GM23338 (cell line): ENCODE measurements around the gene TMEM200A. TPM values are rescaled to one million over a fixed set of nuclear protein-coding genes. Genes with fewer than 3 reads are reported as not detected.

Experiments
- ATAC-seq: fragments of 200-7000 bp; cut with Tn5 transposase; 3 replicates; pipeline ENCODE4 v1.9.1; 2020
- DNase-seq: peaks from one replicate; pipeline ENCODE4 v3.0.0-alpha.2; 2015; ENCODE audit warnings: low spot score
- H2AFZ ChIP-seq: fragments of 200-600 bp; sonication (generic); 2 replicates; pipeline ENCODE4 v1.8.0; 2016; ENCODE audit warnings: antibody characterized with exemption, mild to moderate bottlenecking, moderate library complexity
- H3F3A ChIP-seq: fragments of 200-600 bp; sonication (generic); replicated peaks from 2 replicates; pipeline ENCODE4 v1.8.0; 2017; ENCODE audit warnings: antibody characterized with exemption, mixed run types, low read depth
- H3K27ac ChIP-seq: fragments of 200-600 bp; sonication (generic); 2 replicates; pipeline ENCODE4 v1.6.1; 2016; ENCODE audit warnings: low read depth
- H3K27me3 ChIP-seq: fragments of 200-600 bp; sonication (generic); 2 replicates; pipeline ENCODE4 v1.8.0; 2016; ENCODE audit warnings: mild to moderate bottlenecking, mixed run types, moderate library complexity; ENCODE audit not compliant: insufficient read depth
- H3K36me3 ChIP-seq: fragments of 200-600 bp; sonication (generic); 2 replicates; pipeline ENCODE4 v1.8.0; 2016; ENCODE audit warnings: mild to moderate bottlenecking; ENCODE audit not compliant: insufficient read depth
- H3K4me1 ChIP-seq: fragments of 200-600 bp; sonication (generic); 2 replicates; pipeline ENCODE4 v1.8.0; 2016; ENCODE audit warnings: mild to moderate bottlenecking, moderate library complexity; ENCODE audit not compliant: insufficient read depth
- H3K4me2 ChIP-seq: fragments of 200-600 bp; sonication (generic); 2 replicates; pipeline ENCODE4 v1.7.1; 2017; ENCODE audit warnings: mixed run types
- H3K4me3 ChIP-seq: fragments of 200-600 bp; sonication (generic); 2 replicates; pipeline ENCODE4 v1.6.1; 2016; ENCODE audit warnings: mixed run types
- H3K79me2 ChIP-seq: fragments of 200-600 bp; sonication (generic); replicated peaks from 2 replicates; pipeline ENCODE4 v1.8.0; 2017; ENCODE audit warnings: mild to moderate bottlenecking; ENCODE audit not compliant: insufficient read depth
- H3K9me2 ChIP-seq: fragments of 200-600 bp; sonication (generic); 2 replicates; pipeline ENCODE4 v1.8.0; 2017; ENCODE audit not compliant: insufficient read depth
- H4K20me1 ChIP-seq: fragments of 200-600 bp; sonication (generic); replicated peaks from 2 replicates; pipeline ENCODE4 v1.8.0; 2017; ENCODE audit warnings: mild to moderate bottlenecking; ENCODE audit not compliant: insufficient read depth
- H3K27ac Mint-ChIP-seq: 2 replicates; pipeline ENCODE4 v1.8.0; 2020; ENCODE audit warnings: inconsistent platforms, mild to moderate bottlenecking, moderate library complexity, mixed read lengths
- H3K27me3 Mint-ChIP-seq: 3 replicates; pipeline ENCODE4 v1.8.0; 2022; ENCODE audit warnings: low read depth, mild to moderate bottlenecking, moderate library complexity, mixed read lengths, inconsistent platforms; ENCODE audit not compliant: insufficient read depth, poor library complexity
- H3K36me3 Mint-ChIP-seq: 3 replicates; pipeline ENCODE4 v1.8.0; 2021; ENCODE audit warnings: low read depth, mild to moderate bottlenecking, inconsistent platforms, moderate library complexity, mixed read lengths
- H3K4me1 Mint-ChIP-seq: 3 replicates; pipeline ENCODE4 v1.8.0; 2020; ENCODE audit warnings: mild to moderate bottlenecking, inconsistent platforms, mixed read lengths
- H3K4me3 Mint-ChIP-seq: 3 replicates; pipeline ENCODE4 v1.8.0; 2021; ENCODE audit warnings: moderate library complexity, mild to moderate bottlenecking, inconsistent platforms, mixed read lengths
- H3K9me3 Mint-ChIP-seq: 3 replicates; pipeline ENCODE4 v1.8.0; 2020; ENCODE audit warnings: moderate library complexity, mild to moderate bottlenecking, inconsistent platforms, mixed read lengths
- CREB1 ChIP-seq: fragments of 250-450 bp; sonication (Bioruptor Pico); IDR thresholded peaks from 2 replicates; pipeline ENCODE4 v1.5.0; 2020; ENCODE audit warnings: low read depth, mild to moderate bottlenecking, moderate library complexity
- NANOG ChIP-seq: IDR thresholded peaks from 2 replicates; pipeline ENCODE4 v1.6.1; 2016; ENCODE audit warnings: antibody characterized with exemption, borderline replicate concordance
- POLR2AphosphoS5 ChIP-seq: IDR thresholded peaks from 2 replicates; pipeline ENCODE4 v1.6.1; 2016; ENCODE audit warnings: antibody characterized with exemption, low read depth
- REST ChIP-seq: IDR thresholded peaks from one replicate; pipeline ENCODE4 v1.6.1; 2018; ENCODE audit warnings: antibody characterized with exemption; ENCODE audit not compliant: unreplicated experiment
- STAT1 ChIP-seq: IDR thresholded peaks from one replicate; pipeline ENCODE4 v1.6.1; 2016; ENCODE audit warnings: antibody characterized with exemption; ENCODE audit not compliant: unreplicated experiment
- ZNF331 ChIP-seq: fragments of 250-450 bp; sonication (Bioruptor Pico); IDR thresholded peaks from 2 replicates; pipeline ENCODE4 v1.5.0; 2020; ENCODE audit warnings: low read depth, mild to moderate bottlenecking, moderate library complexity
- polyA plus RNA-seq: library from polyadenylated mRNA; unstranded; fragments of >200 nt; fragmentation: Nextera tagmentation; extraction: Ambion mirVana; gene quantifications from 2 replicates; pipeline ENCODE4 v1.2.1, GENCODE V29; 2016
- total RNA-seq: library from RNA; depleted of rRNA; stranded (reverse); fragments of >200 nt; shearing (Covaris generic); gene quantifications from 2 replicates; pipeline ENCODE4 v1.2.3, GENCODE V29; 2014
- TF ChIP-seq, protein P1 (sequence below), 2 experiments: fragments of 200-600 bp in 1 of 2; sonication (generic) in 1 of 2; conservative IDR thresholded peaks; 2 replicates each; pipeline versions ENCODE4 v1.5.1 to v1.6.1; 2016 to 2017; ENCODE audit warnings: antibody characterized with exemption in 2 of 2, low read depth in 2 of 2, mild to moderate bottlenecking in 2 of 2, moderate library complexity in 1 of 2
- TF ChIP-seq, protein P2 (sequence below): IDR thresholded peaks from 2 replicates; pipeline ENCODE4 v1.6.1; 2016; ENCODE audit warnings: antibody characterized with exemption

TMEM200A gene
- total and polyA plus RNA-seq, 2 experiments from 2014 or later: 7.1 to 22.7 TPM

DNA sequence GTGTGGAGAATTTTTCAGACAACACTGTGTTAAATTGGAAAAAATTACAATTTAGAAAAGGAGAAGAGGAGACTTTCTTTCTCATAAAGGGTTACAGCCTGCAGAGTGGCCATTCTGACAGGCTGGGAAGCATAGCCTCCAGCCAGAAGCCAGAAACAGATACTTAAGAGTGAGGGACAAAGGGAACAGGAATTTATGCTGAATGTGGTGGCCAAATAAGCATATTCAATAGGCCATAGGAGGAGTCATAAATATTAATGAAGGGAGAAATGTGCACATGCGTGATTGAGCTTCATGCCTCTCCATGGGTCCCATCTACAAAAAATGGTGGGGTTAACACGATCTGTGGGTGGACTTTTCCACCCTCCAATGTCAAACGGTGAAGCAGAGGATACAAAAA lies 13.4 kb downstream of the TMEM200A start:
- Histone ChIP-seq H3K4me2 (no peak overlapping the region), H3K4me3 (no peak overlapping the region), H3K27me3 (no peaks in the 10 kb centered on the region), H4K20me1 (no peaks in the 10 kb centered on the region), H3K79me2 (peaks cover 56% of the 10 kb centered on the region), H3K4me1 (peaks cover 29% of the 10 kb centered on the region), H3K36me3 (no peaks in the 10 kb centered on the region), H3K9me2 (no peaks in the 10 kb centered on the region), H2AFZ (no peak overlapping the region), H3K27ac (no peak overlapping the region), H3F3A (no peaks in the 10 kb centered on the region)
- ATAC-seq: no peak
- Mint-ChIP-seq H3K4me3 (no peak overlapping the region), H3K27me3 (peaks cover 2% of the 10 kb centered on the region), H3K4me1 (peaks cover 37% of the 10 kb centered on the region), H3K9me3 (no peaks in the 10 kb centered on the region), H3K27ac (peak overlapping the region; percentile 53), H3K36me3 (peaks cover 4% of the 10 kb centered on the region; the same call in 2 of the 3 replicates)
- TF ChIP-seq ZNF331: no peak
- no peak for TF ChIP-seq REST
- no peak for TF ChIP-seq CREB1 (CRISPR knock-in tag)
- no peak for DNase-seq

DNA sequence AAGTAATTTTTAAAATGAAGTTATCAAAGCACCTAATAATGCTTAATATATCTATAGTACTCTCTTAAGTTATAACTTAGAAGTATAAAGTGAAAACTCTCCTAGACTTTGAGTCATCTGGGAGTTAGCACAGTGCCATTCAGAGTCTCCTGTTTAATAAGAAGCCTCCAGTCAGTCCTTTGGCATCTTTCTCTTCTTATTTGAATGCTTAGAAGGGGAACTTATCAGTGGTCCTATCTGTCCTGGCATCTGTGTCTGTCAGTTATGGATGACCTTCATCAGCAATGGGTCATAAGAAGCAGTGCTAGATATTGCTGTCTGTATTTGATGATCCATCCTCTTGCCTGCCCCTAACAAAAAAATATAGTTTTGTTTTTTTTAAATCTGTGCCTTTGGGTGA lies 15.2 kb downstream of the TMEM200A start:
- no peak overlapping the region for H2AFZ ChIP-seq
- Mint-ChIP-seq H3K36me3 (peaks cover 4% of the 10 kb centered on the region; the same call in 2 of the 3 replicates), H3K4me3 (no peak overlapping the region), H3K27me3 (peaks cover 2% of the 10 kb centered on the region), H3K27ac (no peak overlapping the region), H3K9me3 (no peaks in the 10 kb centered on the region), H3K4me1 (peaks cover 35% of the 10 kb centered on the region)
- no peaks in the 10 kb centered on the region for H3K9me2 ChIP-seq
- H4K20me1 ChIP-seq: no peaks in the 10 kb centered on the region
- DNase-seq (no peak), ATAC-seq (no peak)
- H3K4me3 ChIP-seq: no peak overlapping the region
- no peaks in the 10 kb centered on the region for H3K36me3 ChIP-seq
- H3K27ac ChIP-seq: no peak overlapping the region
- H3F3A ChIP-seq: no peaks in the 10 kb centered on the region
- peaks cover 43% of the 10 kb centered on the region for H3K79me2 ChIP-seq
- no peak overlapping the region for H3K4me2 ChIP-seq
- H3K4me1 ChIP-seq: peaks cover 14% of the 10 kb centered on the region; the same call in 1 of the 2 replicates
- no peaks in the 10 kb centered on the region for H3K27me3 ChIP-seq
- TF ChIP-seq POLR2AphosphoS5 (no peak), REST (no peak), CREB1 (CRISPR knock-in tag) (no peak), STAT1 (no peak), NANOG (no peak)
- TF ChIP-seq, protein P1, sequence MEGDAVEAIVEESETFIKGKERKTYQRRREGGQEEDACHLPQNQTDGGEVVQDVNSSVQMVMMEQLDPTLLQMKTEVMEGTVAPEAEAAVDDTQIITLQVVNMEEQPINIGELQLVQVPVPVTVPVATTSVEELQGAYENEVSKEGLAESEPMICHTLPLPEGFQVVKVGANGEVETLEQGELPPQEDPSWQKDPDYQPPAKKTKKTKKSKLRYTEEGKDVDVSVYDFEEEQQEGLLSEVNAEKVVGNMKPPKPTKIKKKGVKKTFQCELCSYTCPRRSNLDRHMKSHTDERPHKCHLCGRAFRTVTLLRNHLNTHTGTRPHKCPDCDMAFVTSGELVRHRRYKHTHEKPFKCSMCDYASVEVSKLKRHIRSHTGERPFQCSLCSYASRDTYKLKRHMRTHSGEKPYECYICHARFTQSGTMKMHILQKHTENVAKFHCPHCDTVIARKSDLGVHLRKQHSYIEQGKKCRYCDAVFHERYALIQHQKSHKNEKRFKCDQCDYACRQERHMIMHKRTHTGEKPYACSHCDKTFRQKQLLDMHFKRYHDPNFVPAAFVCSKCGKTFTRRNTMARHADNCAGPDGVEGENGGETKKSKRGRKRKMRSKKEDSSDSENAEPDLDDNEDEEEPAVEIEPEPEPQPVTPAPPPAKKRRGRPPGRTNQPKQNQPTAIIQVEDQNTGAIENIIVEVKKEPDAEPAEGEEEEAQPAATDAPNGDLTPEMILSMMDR (conservative IDR thresholded peaks at IDR 0.05; ENCODE audit: low read depth in 2 of 2): no peak
- TF ChIP-seq, protein P2, sequence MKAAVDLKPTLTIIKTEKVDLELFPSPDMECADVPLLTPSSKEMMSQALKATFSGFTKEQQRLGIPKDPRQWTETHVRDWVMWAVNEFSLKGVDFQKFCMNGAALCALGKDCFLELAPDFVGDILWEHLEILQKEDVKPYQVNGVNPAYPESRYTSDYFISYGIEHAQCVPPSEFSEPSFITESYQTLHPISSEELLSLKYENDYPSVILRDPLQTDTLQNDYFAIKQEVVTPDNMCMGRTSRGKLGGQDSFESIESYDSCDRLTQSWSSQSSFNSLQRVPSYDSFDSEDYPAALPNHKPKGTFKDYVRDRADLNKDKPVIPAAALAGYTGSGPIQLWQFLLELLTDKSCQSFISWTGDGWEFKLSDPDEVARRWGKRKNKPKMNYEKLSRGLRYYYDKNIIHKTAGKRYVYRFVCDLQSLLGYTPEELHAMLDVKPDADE: no peak
